Peyer's patch (tissue), 4 donors: ENCODE measurements around the gene SH3TC2.

Experiments
- POLR2A ChIP-seq, 2 donors: fragments of 450-650 bp; IDR thresholded peaks; one replicate each; pipeline ENCODE4 v1.5.1; 2017; ENCODE audit warnings: antibody characterized with exemption in 2 of 2, mild to moderate bottlenecking in 2 of 2, moderate library complexity in 2 of 2
- TF ChIP-seq, protein P1 (sequence below), 6 experiments: fragments of 450-650 bp in 4 of 6; fragments of 200-600 bp in 2 of 6; sonication (generic) in 1 of 6; IDR thresholded peaks; one replicate each; pipeline ENCODE4 v1.5.1; 2017 to 2019; ENCODE audit warnings: antibody characterized with exemption in 6 of 6, mild to moderate bottlenecking in 3 of 6, moderate library complexity in 1 of 6

DNA sequence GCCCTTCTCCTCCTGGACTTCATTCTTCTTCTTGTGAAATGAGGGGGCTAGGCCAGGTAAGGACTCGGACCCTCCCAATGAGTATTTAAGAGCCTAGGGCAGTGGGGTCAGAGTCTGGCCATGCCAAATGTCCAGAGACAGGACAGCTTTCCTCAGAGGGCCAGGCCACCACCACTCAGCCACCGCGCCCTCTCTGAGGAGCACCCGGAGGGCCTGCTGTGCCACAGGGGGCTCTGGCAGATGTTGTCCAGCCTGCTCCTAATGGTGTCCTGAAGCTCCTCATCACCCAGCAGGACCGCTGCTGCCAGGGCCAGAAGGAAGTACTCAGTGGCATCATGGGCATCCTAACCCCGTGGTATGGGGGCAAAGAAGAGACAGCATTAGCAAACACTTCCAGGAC is 58.3 kb downstream of the SH3TC2 start:
- TF ChIP-seq, protein P1, sequence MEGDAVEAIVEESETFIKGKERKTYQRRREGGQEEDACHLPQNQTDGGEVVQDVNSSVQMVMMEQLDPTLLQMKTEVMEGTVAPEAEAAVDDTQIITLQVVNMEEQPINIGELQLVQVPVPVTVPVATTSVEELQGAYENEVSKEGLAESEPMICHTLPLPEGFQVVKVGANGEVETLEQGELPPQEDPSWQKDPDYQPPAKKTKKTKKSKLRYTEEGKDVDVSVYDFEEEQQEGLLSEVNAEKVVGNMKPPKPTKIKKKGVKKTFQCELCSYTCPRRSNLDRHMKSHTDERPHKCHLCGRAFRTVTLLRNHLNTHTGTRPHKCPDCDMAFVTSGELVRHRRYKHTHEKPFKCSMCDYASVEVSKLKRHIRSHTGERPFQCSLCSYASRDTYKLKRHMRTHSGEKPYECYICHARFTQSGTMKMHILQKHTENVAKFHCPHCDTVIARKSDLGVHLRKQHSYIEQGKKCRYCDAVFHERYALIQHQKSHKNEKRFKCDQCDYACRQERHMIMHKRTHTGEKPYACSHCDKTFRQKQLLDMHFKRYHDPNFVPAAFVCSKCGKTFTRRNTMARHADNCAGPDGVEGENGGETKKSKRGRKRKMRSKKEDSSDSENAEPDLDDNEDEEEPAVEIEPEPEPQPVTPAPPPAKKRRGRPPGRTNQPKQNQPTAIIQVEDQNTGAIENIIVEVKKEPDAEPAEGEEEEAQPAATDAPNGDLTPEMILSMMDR (IDR thresholded peaks at IDR 0.05) = no peak
- no peak for TF ChIP-seq POLR2A (IDR thresholded peaks at IDR 0.05)
